Neural cell (in vitro differentiated cells): ENCODE data around the gene PHB1.

ENCODE experiments used
- CTCF ChIP-seq: fragments of 450-650 bp; IDR thresholded peaks from 2 replicates; pipeline ENCODE4 v1.5.1; 2014; ENCODE audit warnings: antibody characterized with exemption, mild to moderate bottlenecking, moderate library complexity; ENCODE audit not compliant: poor library complexity, severe bottlenecking
- EP300 ChIP-seq: fragments of 450-650 bp; conservative IDR thresholded peaks from 2 replicates; pipeline ENCODE4 v1.6.1; 2014; ENCODE audit warnings: antibody characterized with exemption, mild to moderate bottlenecking, moderate library complexity; ENCODE audit not compliant: poor library complexity, severe bottlenecking
- RAD21 ChIP-seq: fragments of 450-650 bp; conservative IDR thresholded peaks from 2 replicates; pipeline ENCODE4 v1.6.1; 2014; ENCODE audit warnings: antibody characterized with exemption, mild to moderate bottlenecking, moderate library complexity
- REST ChIP-seq: IDR thresholded peaks from 2 replicates; pipeline ENCODE4 v1.6.1; 2012; ENCODE audit warnings: borderline replicate concordance
- TAF1 ChIP-seq: IDR thresholded peaks from 2 replicates; pipeline ENCODE4 v1.6.1; 2012; ENCODE audit warnings: low read depth

GRCh38 chr17:49356320-49356719 lies 58.4 kb downstream of the PHB1 start:
- TF ChIP-seq TAF1 (no peak), RAD21 (no peak), CTCF (no peak), REST (no peak), EP300 (no peak)
